C4-2B (cell line): Measurements from ENCODE around the gene SMTNL2.

Source experiments
- H3K27ac ChIP-seq: fragments of 450-650 bp; 2 replicates; pipeline ENCODE4 v1.5.1; 2017
- ZFX ChIP-seq: fragments of 450-650 bp; IDR thresholded peaks from 2 replicates; pipeline ENCODE4 v1.6.1; 2017
- TF ChIP-seq, protein P1 (sequence below): fragments of 450-650 bp; conservative IDR thresholded peaks from 2 replicates; pipeline ENCODE4 v1.5.1; 2017; ENCODE audit warnings: mild to moderate bottlenecking

SMTNL2 gene

DNA sequence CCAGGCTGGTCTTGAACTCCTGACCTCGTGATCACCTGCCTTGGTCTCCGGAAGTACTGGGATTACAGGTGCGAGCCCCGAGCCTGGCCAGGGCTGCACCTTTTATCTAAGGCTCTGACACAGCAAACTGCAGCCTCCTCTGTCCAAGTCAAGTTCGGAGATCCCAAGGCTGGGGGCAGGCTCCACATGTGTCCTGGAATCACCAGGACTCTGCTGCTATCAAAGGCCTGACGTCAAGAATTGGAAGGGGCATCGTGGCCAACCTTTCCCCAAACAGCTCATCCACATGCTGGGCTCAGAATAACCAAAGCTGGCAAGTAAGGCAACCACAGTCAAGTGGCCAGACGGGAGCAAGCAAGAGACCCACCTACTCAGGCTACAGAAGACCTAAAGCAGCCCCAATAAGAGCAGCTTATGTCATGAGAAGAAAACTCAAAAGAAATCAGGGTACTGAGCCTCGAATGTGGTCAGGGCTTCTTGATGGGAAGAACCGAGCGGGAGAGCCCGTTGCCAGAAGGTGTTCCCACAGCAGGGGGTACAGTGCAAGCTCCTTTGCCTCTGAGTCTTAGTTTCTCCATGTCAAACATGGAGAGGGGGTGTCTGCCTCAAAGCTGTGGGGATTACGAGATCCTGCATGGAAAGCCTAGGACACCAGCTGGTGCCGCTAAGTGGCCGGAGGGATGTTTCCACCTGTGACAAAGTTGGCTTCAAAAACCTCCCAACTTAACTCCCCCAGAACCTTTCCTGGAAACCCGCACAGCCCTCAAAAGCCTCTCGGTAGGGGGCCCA lies 37.0 kb upstream of the SMTNL2 start:
- TF ChIP-seq, protein P1, sequence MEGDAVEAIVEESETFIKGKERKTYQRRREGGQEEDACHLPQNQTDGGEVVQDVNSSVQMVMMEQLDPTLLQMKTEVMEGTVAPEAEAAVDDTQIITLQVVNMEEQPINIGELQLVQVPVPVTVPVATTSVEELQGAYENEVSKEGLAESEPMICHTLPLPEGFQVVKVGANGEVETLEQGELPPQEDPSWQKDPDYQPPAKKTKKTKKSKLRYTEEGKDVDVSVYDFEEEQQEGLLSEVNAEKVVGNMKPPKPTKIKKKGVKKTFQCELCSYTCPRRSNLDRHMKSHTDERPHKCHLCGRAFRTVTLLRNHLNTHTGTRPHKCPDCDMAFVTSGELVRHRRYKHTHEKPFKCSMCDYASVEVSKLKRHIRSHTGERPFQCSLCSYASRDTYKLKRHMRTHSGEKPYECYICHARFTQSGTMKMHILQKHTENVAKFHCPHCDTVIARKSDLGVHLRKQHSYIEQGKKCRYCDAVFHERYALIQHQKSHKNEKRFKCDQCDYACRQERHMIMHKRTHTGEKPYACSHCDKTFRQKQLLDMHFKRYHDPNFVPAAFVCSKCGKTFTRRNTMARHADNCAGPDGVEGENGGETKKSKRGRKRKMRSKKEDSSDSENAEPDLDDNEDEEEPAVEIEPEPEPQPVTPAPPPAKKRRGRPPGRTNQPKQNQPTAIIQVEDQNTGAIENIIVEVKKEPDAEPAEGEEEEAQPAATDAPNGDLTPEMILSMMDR = no peak
- no peak for TF ChIP-seq ZFX
- no peak overlapping the region for H3K27ac ChIP-seq

DNA sequence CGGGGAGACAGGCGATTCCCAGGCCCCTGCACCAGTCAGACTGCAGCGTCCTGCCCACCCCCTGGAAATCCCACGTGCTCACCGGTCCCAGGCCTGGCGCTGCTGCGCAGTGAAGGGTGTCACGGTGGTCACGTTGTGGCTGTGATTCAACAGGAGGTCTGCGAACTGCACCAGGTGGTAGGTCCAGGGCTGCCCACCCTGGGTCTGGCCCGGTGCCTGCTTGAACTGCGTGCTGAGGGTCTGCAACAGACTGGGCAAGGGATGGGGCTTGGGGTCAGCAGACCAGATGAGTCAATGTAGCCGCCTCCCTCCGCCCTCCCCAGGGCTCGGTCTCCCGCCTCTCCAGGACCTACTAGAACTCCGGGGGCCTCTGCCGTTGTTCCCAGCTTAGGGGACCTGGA lies 36.3 kb upstream of the SMTNL2 start:
- H3K27ac ChIP-seq = no peak overlapping the region
- no peak for TF ChIP-seq ZFX
- TF ChIP-seq, protein P1 = no peak

DNA sequence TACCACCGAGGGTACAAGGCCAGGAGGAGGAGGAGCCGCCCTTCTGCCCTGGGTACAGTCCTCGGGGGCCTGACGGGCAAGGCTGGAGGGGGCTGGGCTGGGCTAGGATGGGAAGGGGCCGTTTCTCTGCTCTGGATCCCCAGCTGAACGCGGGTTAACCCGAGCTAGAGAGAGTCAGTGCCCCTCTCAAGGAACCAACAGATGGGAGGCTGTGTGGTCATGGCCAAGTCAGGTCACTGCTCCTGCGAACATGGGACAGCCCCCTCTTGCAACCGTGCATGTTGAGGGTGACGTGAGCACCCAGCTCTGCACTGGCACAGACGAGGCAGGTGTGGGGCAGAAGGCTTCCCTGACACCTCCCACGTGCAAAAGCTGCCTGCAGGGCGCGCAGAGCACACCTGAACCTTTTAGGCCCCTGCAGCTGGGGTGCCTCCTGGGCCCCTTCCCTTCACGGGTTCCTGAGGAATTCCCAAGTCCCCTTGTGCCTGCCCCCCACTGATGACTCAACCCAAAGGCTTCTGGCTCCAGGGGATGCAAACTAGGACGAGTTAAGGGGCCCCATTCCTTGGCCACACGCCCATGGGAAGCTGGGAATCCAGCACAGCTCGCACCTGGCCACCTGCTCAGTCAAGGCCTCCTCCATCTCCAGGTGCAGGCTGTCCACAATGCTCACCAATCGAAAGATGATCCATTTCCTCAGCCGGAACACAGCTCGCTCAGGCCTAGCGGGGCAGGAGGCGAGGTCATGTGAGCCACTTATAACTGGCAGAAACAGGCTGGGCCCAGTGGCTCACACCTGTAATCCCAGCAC lies 35.4 kb upstream of the SMTNL2 start:
- no peak overlapping the region for H3K27ac ChIP-seq
- TF ChIP-seq, protein P1 = no peak
- TF ChIP-seq ZFX = no peak

DNA sequence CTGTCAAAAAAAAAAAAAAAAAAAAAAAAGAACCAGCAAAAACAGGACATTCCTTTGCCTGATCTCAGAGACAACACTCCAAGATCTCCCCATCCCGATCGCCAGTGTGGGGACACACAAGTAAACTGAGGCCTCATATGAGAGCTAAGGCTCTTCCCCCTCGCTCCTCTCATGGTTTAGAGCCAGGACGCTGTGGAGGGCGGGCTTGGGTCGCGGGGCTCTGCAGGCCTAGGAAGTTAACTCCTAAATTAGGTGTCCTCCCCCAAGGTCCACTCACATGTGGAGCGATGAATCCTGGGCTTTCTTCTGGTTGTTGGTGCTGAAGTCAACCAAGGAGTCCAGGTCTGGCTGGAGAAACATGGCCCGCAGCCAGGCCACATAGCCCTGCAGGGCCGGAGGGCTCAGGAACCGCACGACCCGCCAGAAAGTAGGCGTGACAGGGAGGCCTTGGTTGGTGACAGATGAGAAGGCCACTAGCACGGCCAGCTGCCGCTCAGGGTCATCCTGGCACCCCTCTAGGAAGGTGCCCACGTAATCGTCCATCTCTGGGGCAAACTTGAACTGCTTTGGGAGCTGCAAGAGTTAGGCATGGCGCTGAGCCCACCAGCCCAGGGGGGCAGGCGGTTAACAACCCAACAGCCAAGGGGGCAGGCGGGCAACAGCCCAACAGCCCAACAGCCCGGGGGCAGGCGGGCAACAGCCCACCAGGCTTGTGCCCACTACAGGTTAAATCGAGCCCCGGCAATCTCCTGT lies 34.4 kb upstream of the SMTNL2 start:
- no peak overlapping the region for H3K27ac ChIP-seq
- TF ChIP-seq, protein P1 = no peak
- TF ChIP-seq ZFX = no peak

DNA sequence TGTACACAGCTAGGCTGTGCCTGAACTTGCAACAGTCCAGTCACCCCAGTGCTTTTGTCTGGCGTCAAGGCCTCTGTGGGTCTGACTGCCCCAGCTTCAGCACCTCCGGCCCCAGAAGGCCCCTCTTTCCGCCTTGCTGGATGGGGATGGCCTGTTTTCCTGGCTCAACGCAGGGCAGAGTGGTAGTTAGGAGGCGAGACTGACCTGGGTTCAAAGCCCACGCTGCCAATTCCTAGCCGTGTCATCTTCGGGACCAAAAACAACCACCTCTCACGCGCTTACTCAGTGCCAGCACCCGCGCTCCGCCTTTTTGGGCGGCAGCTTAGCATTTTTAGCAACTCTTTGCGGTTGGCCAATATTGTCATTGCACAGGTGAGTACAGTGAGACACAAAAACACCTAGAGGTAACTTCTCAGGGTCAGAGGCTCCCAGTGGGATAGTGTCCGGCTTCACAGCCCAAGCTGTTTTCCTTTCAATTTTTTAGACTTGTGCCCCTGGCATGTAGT lies 33.7 kb upstream of the SMTNL2 start:
- no peak overlapping the region for H3K27ac ChIP-seq
- TF ChIP-seq, protein P1 = no peak
- no peak for TF ChIP-seq ZFX

DNA sequence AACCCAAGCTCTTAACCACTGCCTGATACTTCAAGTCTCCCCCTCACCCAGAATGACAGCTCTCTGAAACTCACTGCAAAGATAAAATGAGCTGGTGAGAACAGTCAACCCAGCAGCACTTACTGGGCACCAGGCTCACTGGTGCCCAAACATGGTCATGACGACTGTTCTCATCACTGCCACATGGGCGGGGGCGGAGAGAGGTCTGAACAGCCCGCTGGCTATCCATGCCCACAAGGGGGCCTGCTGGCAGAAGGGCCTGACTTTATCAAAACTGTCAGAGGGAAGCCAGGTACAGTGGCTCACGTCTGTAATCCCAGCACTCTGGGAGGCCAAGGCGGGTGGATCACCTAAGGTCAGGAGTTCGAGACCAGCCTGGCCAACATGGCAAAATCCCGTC lies 33.2 kb upstream of the SMTNL2 start:
- no peak overlapping the region for H3K27ac ChIP-seq
- TF ChIP-seq, protein P1 = no peak
- no peak for TF ChIP-seq ZFX
